ENCODE data around the gene SCGB1C1. TPM values are rescaled to one million over a fixed set of nuclear protein-coding genes. Genes with fewer than 3 reads are reported as not detected.
"Not testable (repeated sequence)": the region's sequence is repeated elsewhere in the genome, so short reads cannot be mapped to it uniquely, and the experiment has no call there.

Gene SCGB1C1
- total RNA-seq, 2 experiments from 2014 or later, result not detected

DNA sequence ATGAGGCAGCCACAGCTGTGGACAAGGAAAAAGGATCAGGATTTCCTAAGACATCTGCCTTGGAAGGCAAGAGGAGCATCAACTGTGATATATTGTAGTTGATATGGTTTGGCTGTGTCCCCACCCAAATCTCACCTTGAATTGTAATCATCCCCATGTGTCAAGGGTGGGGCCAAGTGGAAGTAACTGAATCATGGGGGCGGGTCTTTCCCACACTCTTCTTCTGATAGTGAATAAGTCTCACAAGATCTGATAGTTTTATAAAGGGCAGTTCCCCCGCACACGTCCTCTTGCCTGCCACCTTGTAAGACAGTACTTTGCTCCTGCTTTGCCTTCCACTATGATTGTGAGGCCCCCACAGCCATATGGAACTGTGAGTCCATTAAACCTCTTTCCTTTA is 24.8 kb downstream of the SCGB1C1 start:
- ATAC-seq (peak; percentile 32), DNase-seq (peak; percentile 35)
- H3K27ac Mint-ChIP-seq, result peak overlapping the region; percentile 42
- H3K36me3 Mint-ChIP-seq (ENCODE audit: low read depth), result peaks cover 30% of the 10 kb centered on the region
- no peak overlapping the region for H3K4me3 Mint-ChIP-seq
- intact Hi-C loops (cut with micrococcal nuclease), result no loop called here
- no peaks in the 10 kb centered on the region for H3K9me3 Mint-ChIP-seq
- TF ChIP-seq, protein P1, sequence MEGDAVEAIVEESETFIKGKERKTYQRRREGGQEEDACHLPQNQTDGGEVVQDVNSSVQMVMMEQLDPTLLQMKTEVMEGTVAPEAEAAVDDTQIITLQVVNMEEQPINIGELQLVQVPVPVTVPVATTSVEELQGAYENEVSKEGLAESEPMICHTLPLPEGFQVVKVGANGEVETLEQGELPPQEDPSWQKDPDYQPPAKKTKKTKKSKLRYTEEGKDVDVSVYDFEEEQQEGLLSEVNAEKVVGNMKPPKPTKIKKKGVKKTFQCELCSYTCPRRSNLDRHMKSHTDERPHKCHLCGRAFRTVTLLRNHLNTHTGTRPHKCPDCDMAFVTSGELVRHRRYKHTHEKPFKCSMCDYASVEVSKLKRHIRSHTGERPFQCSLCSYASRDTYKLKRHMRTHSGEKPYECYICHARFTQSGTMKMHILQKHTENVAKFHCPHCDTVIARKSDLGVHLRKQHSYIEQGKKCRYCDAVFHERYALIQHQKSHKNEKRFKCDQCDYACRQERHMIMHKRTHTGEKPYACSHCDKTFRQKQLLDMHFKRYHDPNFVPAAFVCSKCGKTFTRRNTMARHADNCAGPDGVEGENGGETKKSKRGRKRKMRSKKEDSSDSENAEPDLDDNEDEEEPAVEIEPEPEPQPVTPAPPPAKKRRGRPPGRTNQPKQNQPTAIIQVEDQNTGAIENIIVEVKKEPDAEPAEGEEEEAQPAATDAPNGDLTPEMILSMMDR (IDR thresholded peaks at IDR 0.05), result no peak
- POLR2A ChIA-PET, result interaction anchor here (1.0 to 4.2 kb wide), 2 partner anchors 10 to 50 kb away, joined by 3 to 15 read pairs; partner anchors contain the start of genes BET1L and RIC8A
- H3K4me1 Mint-ChIP-seq (ENCODE audit: low read depth), result peaks cover 9% of the 10 kb centered on the region
- H3K27me3 Mint-ChIP-seq, result no peaks in the 10 kb centered on the region
- CTCF ChIA-PET, result interaction anchor here (1.5 kb wide), 1 partner anchor 33 kb away, joined by 6 read pairs; no protein-coding TSS in a partner anchor

DNA sequence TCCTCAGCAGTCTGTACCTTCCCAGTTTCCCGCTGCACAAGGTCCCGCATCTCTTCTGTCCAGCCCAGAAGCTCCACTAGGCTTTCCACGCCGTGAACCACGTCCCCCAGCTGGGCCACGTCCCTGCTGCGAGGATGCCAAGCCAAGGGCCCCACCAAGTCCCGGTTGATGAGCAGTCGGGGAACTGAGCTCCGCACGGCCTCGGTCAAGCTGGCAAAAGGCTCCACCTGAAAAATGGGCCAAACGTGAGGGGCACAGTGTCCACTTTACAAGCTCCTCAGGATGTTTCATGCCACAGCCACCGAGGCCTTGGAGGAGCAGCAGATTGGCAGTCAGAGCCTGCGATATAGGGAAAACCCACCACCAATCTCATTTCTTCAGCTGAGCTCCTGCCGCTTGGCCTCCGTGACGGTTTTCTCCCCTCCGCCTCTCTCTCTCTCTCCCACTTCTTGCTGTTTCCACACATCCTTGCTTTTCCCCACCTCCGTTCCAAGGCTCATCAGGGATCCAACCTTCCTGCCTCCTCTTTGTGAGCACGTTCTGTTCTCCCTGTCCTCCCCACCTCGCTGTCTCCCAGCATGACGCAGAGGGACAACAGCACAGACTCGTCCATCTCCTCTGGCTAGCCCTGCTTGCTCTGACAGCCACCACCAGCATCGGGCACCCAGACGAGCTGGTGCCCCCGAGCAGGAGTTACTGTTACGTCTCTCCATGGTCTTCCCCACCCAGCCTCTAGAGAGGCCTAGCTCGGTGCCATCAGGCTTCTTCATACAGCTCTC is 26.1 kb downstream of the SCGB1C1 start:
- intact Hi-C loops (cut with micrococcal nuclease), result no loop called here
- Mint-ChIP-seq H3K4me3 (no peak overlapping the region), H3K27ac (no peak overlapping the region), H3K36me3 (ENCODE audit: low read depth) (peaks cover 25% of the 10 kb centered on the region), H3K9me3 (no peaks in the 10 kb centered on the region), H3K4me1 (ENCODE audit: low read depth) (peaks cover 9% of the 10 kb centered on the region), H3K27me3 (no peaks in the 10 kb centered on the region)
- no peak for DNase-seq
- POLR2A ChIA-PET, result interaction anchor here (1.0 to 4.2 kb wide), 4 partner anchors 9 to 15 kb away, joined by 3 to 15 read pairs (median 4); partner anchors contain the start of genes BET1L and RIC8A
- no peak for ATAC-seq
- CTCF ChIA-PET, result interaction anchor here (1.4 kb wide), 1 partner anchor 32 kb away, joined by 4 read pairs; no protein-coding TSS in a partner anchor
- TF ChIP-seq, protein P1 (IDR thresholded peaks at IDR 0.05), result no peak

DNA sequence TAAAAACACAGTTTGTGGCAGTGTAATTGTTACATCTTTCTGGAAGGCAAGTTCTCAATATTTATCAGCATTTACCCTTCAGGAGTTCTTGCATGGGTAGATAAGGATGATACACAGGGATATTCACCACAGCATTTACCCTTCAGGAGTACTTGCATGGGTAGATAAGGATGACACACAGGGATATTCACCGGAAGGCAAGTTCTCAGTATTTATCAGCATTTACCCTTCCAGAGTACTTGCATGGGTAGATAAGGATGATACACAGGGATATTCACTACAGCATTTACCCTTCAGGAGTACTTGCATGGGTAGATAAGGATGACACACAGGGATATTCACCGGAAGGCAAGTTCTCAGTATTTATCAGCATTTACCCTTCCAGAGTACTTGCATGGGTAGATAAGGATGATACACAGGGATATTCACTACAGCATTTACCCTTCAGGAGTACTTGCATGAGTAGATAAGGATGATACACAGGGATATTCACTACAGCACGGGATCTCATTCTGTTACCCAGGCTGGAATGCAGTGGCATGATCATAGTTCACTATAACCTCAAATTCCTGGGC is 27.9 kb downstream of the SCGB1C1 start:
- H3K27me3 Mint-ChIP-seq; H3K9me3 Mint-ChIP-seq; H3K27ac Mint-ChIP-seq; H3K4me3 Mint-ChIP-seq; DNase-seq; ATAC-seq; intact Hi-C loops (cut with micrococcal nuclease): not testable (repeated sequence)
- Mint-ChIP-seq H3K36me3 (ENCODE audit: low read depth) (peaks cover 11% of the 10 kb centered on the region), H3K4me1 (ENCODE audit: low read depth) (peaks cover 13% of the 10 kb centered on the region)
- POLR2A ChIA-PET, result interaction anchor here (1.4 kb wide), 1 partner anchor 9 kb away, joined by 7 read pairs; no protein-coding TSS in a partner anchor
- CTCF ChIA-PET, result interaction anchor here (0.6 to 2.7 kb wide), 2 partner anchors 30 to 299 kb away, joined by 3 to 14 read pairs; no protein-coding TSS in a partner anchor

DNA sequence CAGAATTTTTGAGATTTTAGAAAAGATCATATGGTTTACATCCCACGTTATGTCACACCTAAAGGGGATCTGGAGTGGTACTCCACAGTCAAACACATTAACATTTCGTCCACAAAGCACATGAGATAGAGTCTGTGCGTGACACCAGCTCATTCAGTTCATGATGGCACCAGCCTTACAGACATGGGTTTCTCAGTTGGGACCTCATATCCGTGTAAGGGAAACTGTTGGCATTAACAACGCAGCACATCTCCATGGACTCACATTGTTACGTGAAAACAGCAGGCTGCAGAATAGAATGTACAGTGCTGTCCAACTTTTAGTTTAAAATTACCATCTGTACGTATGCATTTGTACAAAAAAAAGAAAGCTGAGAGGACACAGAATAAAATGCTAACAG is 28.7 kb downstream of the SCGB1C1 start:
- Mint-ChIP-seq H3K4me1 (ENCODE audit: low read depth) (peaks cover 18% of the 10 kb centered on the region), H3K27ac (no peak overlapping the region), H3K9me3 (no peaks in the 10 kb centered on the region), H3K4me3 (no peak overlapping the region), H3K36me3 (ENCODE audit: low read depth) (peaks cover 8% of the 10 kb centered on the region), H3K27me3 (no peaks in the 10 kb centered on the region)
- DNase-seq (no peak), ATAC-seq (no peak)
- ChIA-PET POLR2A (interaction anchor here (1.4 to 2.2 kb wide), 2 partner anchors 8 kb away, joined by 7 to 9 read pairs; no protein-coding TSS in a partner anchor), CTCF (interaction anchor here (0.6 to 2.7 kb wide), 2 partner anchors 30 to 298 kb away, joined by 3 to 14 read pairs; no protein-coding TSS in a partner anchor)
- intact Hi-C loops (cut with micrococcal nuclease), result no loop called here
- TF ChIP-seq, protein P1 (IDR thresholded peaks at IDR 0.05), result no peak

DNA sequence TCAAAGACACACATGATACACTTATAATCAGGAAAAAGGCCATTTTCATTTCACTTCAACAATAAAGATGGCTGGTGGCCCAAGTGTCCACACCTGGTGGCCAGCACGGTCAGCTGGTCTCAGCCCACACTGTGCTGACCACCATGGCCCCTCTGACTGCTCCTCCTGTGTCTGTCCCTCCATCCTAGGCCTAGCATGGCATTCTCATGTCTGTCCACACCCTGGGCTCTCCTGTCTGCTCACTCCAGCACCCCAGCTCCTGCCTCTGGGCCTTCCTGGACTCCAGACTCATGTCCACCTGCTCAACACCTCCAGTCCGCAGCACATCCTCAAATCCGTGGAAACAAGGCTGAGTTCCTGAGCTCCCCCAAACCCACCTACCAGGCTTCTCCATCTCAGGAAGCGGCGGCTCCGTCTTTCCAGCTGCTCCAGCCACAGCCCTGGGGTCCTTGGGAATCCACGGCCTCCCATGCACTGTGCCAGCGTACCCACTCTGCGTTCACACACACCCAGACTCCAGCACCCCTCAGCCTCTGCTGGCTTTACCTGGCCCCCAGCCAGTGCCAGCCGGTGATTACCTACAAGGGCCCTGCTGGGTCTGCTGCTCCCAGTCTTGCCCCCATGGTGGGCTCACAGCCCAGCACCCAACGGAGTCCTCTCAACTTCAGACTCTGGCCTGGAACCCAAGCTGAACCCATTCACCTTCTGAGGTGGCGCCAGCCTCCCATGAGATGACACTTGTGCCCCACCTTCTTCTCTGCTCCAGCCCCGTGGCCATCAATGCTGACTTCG is 29.3 kb downstream of the SCGB1C1 start:
- ATAC-seq (no peak), DNase-seq (no peak)
- ChIA-PET CTCF (interaction anchor here (2.7 kb wide), 1 partner anchor 29 kb away, joined by 14 read pairs; no protein-coding TSS in a partner anchor), POLR2A (interaction anchor here (1.4 to 2.2 kb wide), 3 partner anchors 8 to 14 kb away, joined by 7 to 9 read pairs (median 8); partner anchors contain the start of genes PSMD13 and SIRT3)
- intact Hi-C loops (cut with micrococcal nuclease), result no loop called here
- peaks cover 8% of the 10 kb centered on the region for H3K36me3 Mint-ChIP-seq (ENCODE audit: low read depth)
- no peaks in the 10 kb centered on the region for H3K27me3 Mint-ChIP-seq
- TF ChIP-seq, protein P1 (IDR thresholded peaks at IDR 0.05), result no peak
- no peak overlapping the region for H3K4me3 Mint-ChIP-seq
- peaks cover 17% of the 10 kb centered on the region for H3K4me1 Mint-ChIP-seq (ENCODE audit: low read depth)
- no peaks in the 10 kb centered on the region for H3K9me3 Mint-ChIP-seq
- H3K27ac Mint-ChIP-seq, result no peak overlapping the region
